ENCODE data around the gene IAPP. TPM values are rescaled to one million over a fixed set of nuclear protein-coding genes. Genes with fewer than 3 reads are reported as not detected.

IAPP gene
- polyA plus RNA-seq, 1 donor (not counting 4 experiments of a cell fraction or from before 2014, with no cell fraction given) = not detected

GRCh38 chr12:21343636-21344035 is 29.1 kb upstream of the IAPP start:
- Histone ChIP-seq H3K4me1 (ENCODE audit: control insufficient read depth, extremely low read depth, insufficient read depth, low read length) (no peaks in the 10 kb centered on the region), H3K9ac (ENCODE audit: control insufficient read depth, extremely low read depth, insufficient read depth, low read length) (no peak overlapping the region), H3K9me1 (ENCODE audit: control insufficient read depth, extremely low read depth, insufficient read depth, low read length) (no peaks in the 10 kb centered on the region), H4K20me1 (ENCODE audit: control insufficient read depth, extremely low read depth, insufficient read depth, low read length) (no peaks in the 10 kb centered on the region), H3K4me2 (ENCODE audit: control insufficient read depth, extremely low read depth, insufficient read depth, low read depth, low read length) (no peak overlapping the region), H3K36me3 (ENCODE audit: control insufficient read depth in 2 of 2, extremely low read depth in 1 of 2, insufficient read depth in 2 of 2, low read length in 2 of 2) (no peaks in the 10 kb centered on the region), H3K79me2 (ENCODE audit: control insufficient read depth, insufficient read depth, low read length) (no peaks in the 10 kb centered on the region), H2AFZ (ENCODE audit: control insufficient read depth, low read length) (no peak overlapping the region), H3K27me3 (ENCODE audit: control insufficient read depth, extremely low read depth, insufficient read depth, low read length) (no peaks in the 10 kb centered on the region), H3K9me3 (ENCODE audit: control insufficient read depth, low read depth, low read length) (no peaks in the 10 kb centered on the region), H3K27ac (ENCODE audit: control insufficient read depth, insufficient read depth, low read length) (no peak overlapping the region), H3K4me3 (ENCODE audit: control insufficient read depth in 2 of 3, extremely low read depth in 1 of 3, insufficient read depth in 2 of 3, low read depth in 1 of 3, low read length in 3 of 3) (no peak overlapping the region)
- FAIRE-seq (no peak), DNase-seq (ENCODE audit: low read depth, low spot score) (no peak)
- dilution Hi-C loops (cut with MboI; ENCODE audit: extremely low pct_ligation_motif_present, low sequenced_read_pairs) = no loop called here
- TF ChIP-seq CTCF (optimal IDR thresholded peaks at IDR 0.05 in 1 of 3, IDR thresholded peaks at IDR 0.05 in 1 of 3, conservative IDR thresholded peaks at IDR 0.05 in 1 of 3; ENCODE audit: extremely low read depth in 1 of 3, insufficient read depth in 2 of 3, low read length in 3 of 3) (no peak), EZH2 (IDR thresholded peaks at IDR 0.05; ENCODE audit: low read length) (no peak)

GRCh38 chr12:21346542-21347205 is 26.0 kb upstream of the IAPP start:
- H4K20me1 ChIP-seq (ENCODE audit: control insufficient read depth, extremely low read depth, insufficient read depth, low read length) = no peaks in the 10 kb centered on the region
- dilution Hi-C loops (cut with MboI; ENCODE audit: extremely low pct_ligation_motif_present, low sequenced_read_pairs) = no loop called here
- H3K27ac ChIP-seq (ENCODE audit: control insufficient read depth, insufficient read depth, low read length) = no peak overlapping the region
- H3K9me1 ChIP-seq (ENCODE audit: control insufficient read depth, extremely low read depth, insufficient read depth, low read length) = no peaks in the 10 kb centered on the region
- no peaks in the 10 kb centered on the region for H3K9me3 ChIP-seq (ENCODE audit: control insufficient read depth, low read depth, low read length)
- H3K27me3 ChIP-seq (ENCODE audit: control insufficient read depth, extremely low read depth, insufficient read depth, low read length) = no peaks in the 10 kb centered on the region
- no peak for DNase-seq (ENCODE audit: low read depth, low spot score)
- FAIRE-seq = no peak
- H3K79me2 ChIP-seq (ENCODE audit: control insufficient read depth, insufficient read depth, low read length) = no peaks in the 10 kb centered on the region
- no peak overlapping the region for H2AFZ ChIP-seq (ENCODE audit: control insufficient read depth, low read length)
- H3K4me3 ChIP-seq (ENCODE audit: control insufficient read depth in 2 of 3, extremely low read depth in 1 of 3, insufficient read depth in 2 of 3, low read depth in 1 of 3, low read length in 3 of 3) = no peak overlapping the region
- no peak for TF ChIP-seq CTCF (optimal IDR thresholded peaks at IDR 0.05 in 1 of 3, IDR thresholded peaks at IDR 0.05 in 1 of 3, conservative IDR thresholded peaks at IDR 0.05 in 1 of 3; ENCODE audit: extremely low read depth in 1 of 3, insufficient read depth in 2 of 3, low read length in 3 of 3)
- no peak for TF ChIP-seq EZH2 (IDR thresholded peaks at IDR 0.05; ENCODE audit: low read length)
- H3K4me1 ChIP-seq (ENCODE audit: control insufficient read depth, extremely low read depth, insufficient read depth, low read length) = no peaks in the 10 kb centered on the region
- H3K9ac ChIP-seq (ENCODE audit: control insufficient read depth, extremely low read depth, insufficient read depth, low read length) = no peak overlapping the region
- H3K36me3 ChIP-seq (ENCODE audit: control insufficient read depth in 2 of 2, extremely low read depth in 1 of 2, insufficient read depth in 2 of 2, low read length in 2 of 2) = no peaks in the 10 kb centered on the region
- H3K4me2 ChIP-seq (ENCODE audit: control insufficient read depth, extremely low read depth, insufficient read depth, low read depth, low read length) = no peak overlapping the region

All from keratinocyte (primary cell).